Stimulated activated CD8-positive, alpha-beta memory T cell treated with anti-CD3 and anti-CD28 coated beads, Interleukin-4, amount 100 ng/mL, for 4 hours (primary cell): ENCODE results near the gene LAPTM5.

Experiments used
- DNase-seq, 2 donors: peaks; one replicate each; pipeline ENCODE4 v3.0.0-alpha.2; 2020; ENCODE audit warnings: low read depth in 2 of 2, low spot score in 1 of 2

The LAPTM5 gene

DNA sequence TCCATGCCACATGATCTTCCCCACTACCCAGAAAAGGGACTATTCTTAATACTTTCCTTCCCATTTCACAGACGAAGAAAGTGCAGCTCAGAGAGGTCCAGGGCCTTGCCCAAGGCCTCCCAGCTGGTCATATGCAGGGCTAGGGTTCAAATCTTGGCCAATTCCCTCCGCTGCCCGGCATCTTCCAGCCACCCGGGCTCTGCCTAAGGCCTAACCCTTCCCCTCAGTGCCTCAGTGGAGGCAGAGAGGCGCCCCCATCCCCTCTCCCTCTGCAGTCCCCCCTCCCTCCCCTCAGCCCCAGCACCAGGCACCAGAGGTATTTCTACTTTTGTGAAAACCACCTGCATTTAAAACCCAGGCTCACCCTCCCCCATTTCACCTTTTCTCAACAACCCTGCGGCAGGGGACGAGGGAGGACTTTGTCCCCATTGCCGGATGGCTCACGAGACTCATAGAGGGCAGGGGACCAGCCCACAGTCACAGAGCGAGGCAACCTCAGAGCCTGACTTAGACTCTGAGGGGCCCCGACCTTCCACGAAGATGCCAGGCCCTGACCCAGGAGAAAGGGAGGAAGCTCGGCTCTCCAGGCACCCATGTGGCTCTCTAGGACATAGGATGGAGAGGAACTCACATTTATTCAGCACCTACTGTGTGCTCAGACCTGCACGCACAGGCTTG lies 12.3 kb downstream of the LAPTM5 start:
- DNase-seq, result no peak

- DNase-seq, result no peak
These were observed 13.4 kb downstream of the LAPTM5 start for GRCh38 chr1:30744060-30744756.

DNA sequence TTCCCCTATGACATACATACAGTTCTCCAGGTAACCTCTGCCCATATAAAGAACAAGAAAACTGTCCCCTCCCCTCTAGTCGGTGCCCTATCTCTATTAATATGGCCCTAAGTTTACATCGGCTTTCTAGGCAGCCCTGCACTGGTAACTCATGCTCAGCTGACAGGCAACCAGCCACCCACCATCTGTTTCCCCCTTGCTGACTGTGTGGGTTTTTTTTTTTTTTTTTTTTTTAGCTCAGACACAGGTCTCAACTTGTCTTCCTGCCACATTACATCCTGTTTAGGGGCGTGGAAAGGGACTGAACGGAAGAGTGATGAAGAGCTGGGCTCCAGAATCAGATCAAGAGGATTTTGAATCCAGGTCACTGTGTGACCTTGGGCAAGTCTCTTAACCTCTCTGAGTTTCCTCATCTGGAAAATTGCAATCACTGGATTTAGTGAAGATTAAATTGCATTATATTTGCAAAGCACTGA lies 14.0 kb downstream of the LAPTM5 start:
- peak; percentile 42 to 64 for DNase-seq

DNA sequence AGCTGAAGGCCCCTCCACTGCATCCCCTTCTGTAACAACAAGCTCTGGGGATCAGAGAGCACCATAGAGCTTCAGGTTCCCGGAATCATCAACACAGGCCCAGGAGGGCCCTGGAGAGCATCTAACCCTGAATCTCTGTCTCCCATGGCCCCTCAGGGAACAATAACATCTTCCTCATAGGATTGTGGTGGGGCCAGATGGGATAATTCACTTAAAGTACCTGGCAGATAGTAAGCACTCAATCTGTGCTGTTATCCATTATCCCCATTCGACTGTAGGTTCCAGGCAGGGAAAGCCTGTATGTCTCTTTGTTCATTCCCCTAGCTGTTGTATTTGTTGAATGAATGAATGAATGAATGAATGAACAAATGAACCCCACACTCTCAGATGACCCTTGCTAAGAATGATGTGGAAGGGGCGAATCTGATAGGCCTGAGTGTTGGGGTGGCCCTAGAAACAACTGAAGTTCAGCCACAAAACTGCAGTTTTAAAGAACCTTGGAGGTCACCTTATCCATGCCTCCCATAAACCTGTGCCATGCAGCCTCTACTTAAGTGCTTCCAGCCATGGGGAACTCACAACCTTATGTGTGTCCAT lies 14.5 kb downstream of the LAPTM5 start:
- no peak for DNase-seq

DNA sequence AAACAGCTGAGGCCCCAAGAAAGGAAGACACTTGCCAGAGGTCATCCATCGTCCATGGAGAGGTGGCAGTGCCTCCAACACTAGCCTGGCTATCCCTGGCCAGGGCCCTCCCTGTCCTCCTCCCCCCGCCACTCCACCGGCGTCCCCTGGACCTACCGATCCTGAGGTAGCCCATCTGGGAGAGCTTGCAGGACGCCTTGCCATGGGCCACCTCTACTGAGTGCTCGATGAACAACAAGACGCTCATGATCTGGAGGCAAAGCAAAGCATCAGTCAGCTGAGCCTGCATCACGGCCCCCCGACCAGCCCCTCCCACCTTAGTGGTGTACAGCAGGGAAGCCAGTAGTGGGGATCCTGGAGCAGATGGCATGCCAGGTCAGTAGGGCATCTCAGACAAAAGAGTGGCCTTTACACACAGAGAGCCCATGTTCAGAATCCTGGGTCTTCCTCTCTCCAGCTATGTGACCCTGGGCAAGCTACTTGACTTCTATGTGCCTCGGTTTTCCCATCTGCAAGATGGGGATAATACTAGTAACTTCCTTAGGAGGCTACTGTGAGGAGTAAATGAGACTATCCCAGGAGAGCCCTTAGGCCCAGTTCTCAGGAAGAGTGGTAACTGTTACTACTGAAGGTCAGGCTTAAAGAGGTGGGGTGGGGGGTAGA lies 15.1 kb downstream of the LAPTM5 start:
- DNase-seq, result no peak

DNA sequence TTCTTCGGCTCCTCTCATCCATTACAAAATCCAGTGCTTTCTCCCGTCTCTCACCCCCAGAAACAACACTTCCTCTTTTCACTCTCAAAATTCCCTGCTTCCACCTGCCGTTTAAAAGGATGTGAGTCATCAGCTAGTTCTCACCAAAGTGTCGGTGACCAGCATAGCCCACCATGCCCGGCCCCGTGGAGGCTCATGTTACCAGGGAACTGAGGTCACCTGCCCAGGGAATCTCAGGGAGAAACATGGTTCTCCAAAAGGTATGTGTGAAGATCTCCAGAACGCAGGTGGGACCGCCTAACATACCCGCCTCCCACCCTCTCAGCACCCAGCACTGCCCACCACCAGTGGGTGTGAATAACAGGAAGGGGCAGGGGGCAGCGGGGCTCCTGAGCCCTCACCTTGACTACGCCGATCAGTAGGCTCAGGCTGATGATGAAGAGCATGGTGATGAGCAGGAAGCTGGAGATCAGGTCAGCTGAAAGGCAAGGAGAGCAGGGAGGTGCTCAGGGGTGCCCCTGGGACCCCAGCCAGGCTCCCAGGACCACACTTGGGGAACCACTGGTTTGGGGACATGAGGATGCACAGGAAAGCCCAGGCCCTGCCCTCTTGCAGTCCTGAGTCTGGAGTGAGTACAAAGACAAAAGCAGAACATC lies 16.2 kb downstream of the LAPTM5 start:
- DNase-seq, result no peak

DNA sequence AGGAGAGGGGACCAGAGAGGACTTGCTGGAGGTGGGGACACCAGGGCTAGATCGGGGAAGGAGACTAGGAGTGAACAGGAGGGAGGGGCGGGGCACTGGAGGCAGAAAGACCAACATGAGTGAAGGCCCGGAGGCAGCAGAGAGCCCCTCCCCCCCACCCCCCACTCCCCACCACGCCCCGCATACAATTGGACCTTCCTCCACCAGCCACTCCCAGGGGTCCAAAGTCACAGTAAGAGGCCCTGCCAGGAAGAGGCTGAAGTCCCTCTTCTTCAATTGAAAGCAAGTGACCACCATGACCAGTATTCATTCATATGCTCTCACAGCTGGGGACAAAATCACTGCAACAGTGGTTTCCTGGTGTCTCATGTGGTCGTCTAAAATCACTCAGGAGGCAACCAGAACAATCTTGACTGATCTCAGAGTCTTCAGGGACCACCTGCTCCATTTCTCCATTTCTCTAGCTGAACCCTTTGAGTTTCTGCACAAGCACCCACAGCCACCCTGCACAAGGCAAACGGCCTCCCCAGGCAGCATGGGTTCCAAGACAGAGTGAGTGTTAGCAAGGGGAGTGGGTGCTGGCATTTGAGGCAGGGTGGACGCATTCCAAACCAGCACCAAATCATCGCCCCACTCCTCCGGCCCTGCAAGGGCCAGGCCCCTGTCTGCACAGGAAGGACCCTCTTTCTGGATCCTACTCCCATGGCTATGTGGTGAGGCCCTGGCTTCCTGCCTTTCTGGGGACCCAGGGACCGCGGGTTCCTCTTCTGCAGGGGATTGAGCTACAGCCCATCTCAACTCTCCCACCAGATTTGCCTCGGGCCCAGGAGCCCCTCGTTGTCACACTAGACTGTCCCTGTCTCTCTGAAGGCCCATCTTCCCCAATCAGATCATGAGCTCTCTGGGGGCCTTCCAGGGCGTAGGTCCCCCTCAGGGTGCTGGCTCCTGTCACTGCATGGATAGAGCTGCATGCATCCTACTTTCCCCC lies 17.0 kb downstream of the LAPTM5 start:
- DNase-seq, result no peak

GRCh38 chr1:30739601-30740000 lies 18.0 kb downstream of the LAPTM5 start:
- DNase-seq, result no peak

- DNase-seq, result no peak
These were observed 18.6 kb downstream of the LAPTM5 start for GRCh38 chr1:30738715-30739559.

- no peak for DNase-seq
These were observed 19.4 kb downstream of the LAPTM5 start for GRCh38 chr1:30738040-30738714.

- DNase-seq, result no peak
These were observed 20.1 kb downstream of the LAPTM5 start for GRCh38 chr1:30737357-30738039.

DNA sequence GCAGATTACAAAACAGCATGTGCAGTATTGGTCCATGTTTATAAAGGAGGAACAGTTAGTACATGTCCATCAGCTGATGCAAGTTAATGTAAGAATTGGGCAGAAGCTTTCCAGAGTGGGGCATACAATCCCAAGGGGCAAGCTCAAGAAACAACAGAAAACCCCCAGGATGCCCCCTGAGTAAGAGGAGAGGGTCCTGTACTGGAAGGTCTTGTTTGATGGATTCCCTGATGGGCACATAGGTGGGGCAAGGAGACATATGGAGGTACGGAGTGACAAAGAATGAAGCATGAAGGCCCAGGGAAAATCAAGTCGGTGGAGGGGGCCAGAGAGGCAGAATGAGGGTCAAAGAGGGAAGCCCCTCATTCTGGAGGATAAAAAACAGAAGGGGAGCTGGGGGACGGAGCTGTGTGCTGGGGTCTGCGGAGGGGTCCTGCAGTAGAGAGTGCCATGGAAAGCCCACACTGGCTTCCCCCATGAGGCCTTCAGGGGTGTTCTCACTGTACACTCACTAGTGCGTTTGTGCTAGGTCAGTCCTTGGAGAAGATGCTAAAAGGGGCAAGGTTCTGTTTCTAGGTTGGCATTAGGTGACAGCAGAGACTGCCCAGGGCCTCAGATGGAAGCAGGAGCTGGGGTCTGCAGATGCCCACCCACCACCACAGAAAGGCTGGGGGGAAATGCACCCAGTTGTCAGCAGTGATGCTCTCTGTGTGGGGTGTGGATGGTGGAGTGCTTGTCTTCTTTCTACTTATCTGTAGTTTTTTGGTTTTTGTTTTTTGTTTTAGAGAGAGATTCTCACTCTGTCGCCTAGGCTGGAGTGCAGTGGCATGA lies 21.7 kb downstream of the LAPTM5 start:
- DNase-seq, result no peak

DNA sequence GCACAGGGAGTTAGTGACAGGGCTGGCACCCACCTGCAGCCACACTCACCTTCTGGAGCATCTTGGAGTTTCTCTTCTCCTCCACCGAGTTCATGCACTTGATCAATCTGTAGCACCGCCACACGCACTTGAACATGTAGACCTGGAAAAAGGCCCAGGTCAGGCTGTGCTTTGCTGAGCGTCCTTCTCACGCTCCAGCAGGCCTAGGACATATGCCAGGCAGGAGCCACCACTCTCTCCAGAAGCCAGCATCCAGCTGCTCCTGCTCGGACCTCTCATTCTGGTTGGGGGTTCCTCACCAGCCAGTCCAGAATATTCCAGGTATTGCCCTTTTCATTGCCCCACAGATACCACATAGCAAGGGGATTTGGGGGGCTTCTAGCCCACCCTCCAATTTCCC lies 22.4 kb downstream of the LAPTM5 start:
- DNase-seq, result no peak

- DNase-seq, result no peak
These were observed 23.0 kb downstream of the LAPTM5 start for GRCh38 chr1:30734580-30734979.

DNA sequence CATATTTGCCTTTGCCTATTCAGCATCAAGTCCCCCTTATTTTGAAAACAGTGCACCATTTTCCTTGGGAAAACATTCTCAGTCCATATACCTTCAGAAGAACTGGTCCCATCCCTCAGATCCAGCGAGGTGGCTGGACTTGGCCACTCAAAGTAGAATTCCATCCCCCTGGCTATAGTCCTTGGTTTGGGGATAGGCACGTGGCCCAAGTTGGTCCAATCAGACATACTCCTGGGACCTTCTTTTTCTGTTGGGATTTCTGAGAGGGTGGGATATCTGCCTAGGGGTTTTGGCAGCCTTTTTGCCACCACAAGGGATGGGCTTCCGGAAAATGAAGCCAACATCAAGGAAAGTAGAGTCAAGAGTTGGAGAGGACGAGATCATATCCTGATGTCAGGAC lies 23.5 kb downstream of the LAPTM5 start:
- no peak for DNase-seq

DNA sequence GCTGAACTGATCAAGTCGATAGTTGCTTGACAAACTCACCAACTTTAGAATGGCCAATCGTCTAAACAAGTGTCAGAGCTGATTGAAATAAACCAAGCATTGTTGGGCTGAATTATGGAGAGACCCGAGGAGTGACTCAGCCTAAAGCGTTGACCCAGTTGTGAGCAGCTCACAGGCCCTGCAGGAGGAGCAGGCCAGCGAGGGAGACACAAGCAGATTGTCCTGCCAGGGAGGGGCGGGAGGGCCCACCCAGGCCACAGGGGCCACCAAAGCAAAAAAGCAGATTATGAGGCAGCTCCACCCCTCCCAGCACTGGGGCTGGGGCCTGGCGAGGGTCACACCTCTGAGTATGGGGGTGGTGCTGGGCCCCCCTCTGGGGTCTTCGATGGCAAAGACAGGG lies 24.1 kb downstream of the LAPTM5 start:
- DNase-seq, result no peak

GRCh38 chr1:30732277-30732996 lies 25.1 kb downstream of the LAPTM5 start:
- DNase-seq, result no peak
